ENCODE results near the gene FCER1G.

FCER1G gene

GRCh38 chr1:161177112-161177935 lies 37.8 kb upstream of the FCER1G start, which contains the start of gene B4GALT3:
Gene B4GALT3 (minus strand): TSS chr1:161177507. CDS start chr1:161176060, 1,447 bp downstream.
- Mint-ChIP-seq H3K27ac (peak within 1 kb of the TSS; percentile 99), H3K4me1 (peaks cover 37 to 67% of the 10 kb centered on the region in 2 donors), H3K4me3 (peak within 1 kb of the TSS; percentile 98), H3K9me3 (no peaks in the 10 kb centered on the region), H3K27me3 (no peaks in the 10 kb centered on the region), H3K36me3 (peaks cover 11 to 36% of the 10 kb centered on the region in 2 donors)
- ATAC-seq (replicated peaks): peak; percentile 93 to 94
- peak; percentile 90 for DNase-seq

DNA sequence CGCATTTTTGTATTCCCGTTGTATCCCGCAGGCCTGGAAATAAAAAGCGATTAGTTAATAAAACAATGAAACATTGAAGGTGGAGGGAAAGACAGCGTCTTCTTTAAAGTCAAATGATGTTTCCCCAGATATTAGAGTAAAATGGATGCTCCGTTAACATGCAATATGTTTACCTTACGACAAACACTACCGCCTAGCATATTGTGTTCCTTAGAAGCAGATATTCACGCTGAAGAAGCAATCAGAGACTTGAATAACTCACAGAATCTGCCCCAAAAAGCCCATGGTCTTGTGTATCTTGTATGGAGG lies 37.2 kb upstream of the FCER1G start:
- Mint-ChIP-seq H3K4me1 (peaks cover 38 to 67% of the 10 kb centered on the region in 2 donors), H3K27me3 (no peaks in the 10 kb centered on the region), H3K36me3 (peaks cover 7 to 30% of the 10 kb centered on the region in 2 donors), H3K9me3 (no peaks in the 10 kb centered on the region), H3K4me3 (peak overlapping the region; percentile 98), H3K27ac (peak overlapping the region; percentile 99)
- DNase-seq: no peak
- ATAC-seq (replicated peaks): no peak

- peak overlapping the region; percentile 72 for H3K27ac Mint-ChIP-seq
- peaks cover 41 to 73% of the 10 kb centered on the region in 2 donors for H3K4me1 Mint-ChIP-seq
- no peak overlapping the region for H3K4me3 Mint-ChIP-seq
- ATAC-seq (replicated peaks) (no peak), DNase-seq (no peak)
- no peaks in the 10 kb centered on the region for H3K9me3 Mint-ChIP-seq
- H3K36me3 Mint-ChIP-seq: peaks cover 2 to 15% of the 10 kb centered on the region in 2 donors
- H3K27me3 Mint-ChIP-seq: no peaks in the 10 kb centered on the region
These were observed 35.4 kb upstream of the FCER1G start for GRCh38 chr1:161179698-161180097.

DNA sequence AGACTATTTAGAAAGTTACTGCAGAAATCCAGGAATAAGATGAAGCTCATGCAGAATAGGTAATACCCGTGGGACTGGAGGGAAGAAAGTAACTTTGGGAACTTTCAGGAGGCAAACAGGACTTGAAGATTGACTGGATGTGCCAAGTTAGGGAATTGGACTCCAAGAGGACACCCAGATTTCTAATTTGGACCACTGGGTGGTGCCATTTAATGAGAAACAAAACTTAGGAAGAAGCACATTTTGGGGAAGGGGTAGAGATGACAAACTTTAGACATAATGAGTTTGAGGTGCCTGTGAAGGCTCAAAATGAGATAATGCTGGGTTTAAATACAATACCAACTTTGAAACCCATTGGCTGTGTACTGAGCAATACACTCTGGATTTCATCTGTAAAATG lies 34.5 kb upstream of the FCER1G start:
- Mint-ChIP-seq H3K27me3 (no peaks in the 10 kb centered on the region), H3K4me3 (no peak overlapping the region), H3K36me3 (peaks cover under 1 to 7% of the 10 kb centered on the region in 2 donors), H3K9me3 (no peaks in the 10 kb centered on the region), H3K4me1 (peaks cover 40 to 72% of the 10 kb centered on the region in 2 donors), H3K27ac (no peak overlapping the region)
- ATAC-seq (replicated peaks) (no peak), DNase-seq (no peak)

DNA sequence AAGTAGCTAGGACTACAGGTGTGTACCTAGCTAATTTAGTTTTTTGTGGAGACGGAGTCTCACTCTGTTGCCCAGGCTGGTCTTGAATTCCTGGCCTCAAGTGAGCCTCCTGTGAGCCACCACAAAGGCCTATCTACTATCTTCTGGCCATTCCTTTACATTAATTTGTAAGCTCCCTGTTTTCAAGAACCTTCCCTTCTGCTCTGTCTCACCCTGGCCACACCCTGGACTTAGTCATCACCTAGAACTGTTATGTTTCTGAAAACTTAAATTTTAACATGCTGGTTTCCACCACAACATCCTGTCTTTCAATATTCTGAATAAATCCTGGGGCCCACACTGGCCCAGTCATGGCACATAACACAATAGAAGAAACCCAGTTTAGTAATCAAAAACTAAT lies 32.9 kb upstream of the FCER1G start:
- Mint-ChIP-seq H3K36me3 (no peaks in the 10 kb centered on the region), H3K27ac (peak overlapping the region; percentile 81), H3K9me3 (no peaks in the 10 kb centered on the region), H3K4me1 (peaks cover 41 to 74% of the 10 kb centered on the region in 2 donors), H3K4me3 (no peak overlapping the region), H3K27me3 (no peaks in the 10 kb centered on the region)
- peak; percentile 21 to 40 for ATAC-seq (replicated peaks)
- DNase-seq: no peak

DNA sequence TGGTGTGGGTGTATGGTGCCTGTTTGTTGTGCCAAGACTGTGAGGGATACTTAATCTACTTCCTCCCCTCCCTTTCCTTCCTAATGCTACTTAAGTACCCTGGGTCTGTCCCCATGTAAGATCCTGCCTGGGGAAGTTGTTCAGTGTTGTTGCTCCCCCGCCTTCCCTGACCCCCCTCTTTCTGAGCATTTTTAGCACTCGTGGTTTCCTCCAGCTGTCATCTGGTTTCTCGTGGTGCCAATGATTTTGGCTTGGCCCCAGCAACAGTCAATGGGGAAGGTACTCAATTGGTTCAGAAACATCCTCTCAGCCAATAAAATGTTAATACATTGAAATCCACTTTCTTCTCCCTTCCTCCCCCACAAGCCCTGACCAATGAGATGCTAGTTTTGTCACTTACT lies 29.8 kb upstream of the FCER1G start:
- H3K4me1 Mint-ChIP-seq: peaks cover 46 to 84% of the 10 kb centered on the region in 2 donors

DNA sequence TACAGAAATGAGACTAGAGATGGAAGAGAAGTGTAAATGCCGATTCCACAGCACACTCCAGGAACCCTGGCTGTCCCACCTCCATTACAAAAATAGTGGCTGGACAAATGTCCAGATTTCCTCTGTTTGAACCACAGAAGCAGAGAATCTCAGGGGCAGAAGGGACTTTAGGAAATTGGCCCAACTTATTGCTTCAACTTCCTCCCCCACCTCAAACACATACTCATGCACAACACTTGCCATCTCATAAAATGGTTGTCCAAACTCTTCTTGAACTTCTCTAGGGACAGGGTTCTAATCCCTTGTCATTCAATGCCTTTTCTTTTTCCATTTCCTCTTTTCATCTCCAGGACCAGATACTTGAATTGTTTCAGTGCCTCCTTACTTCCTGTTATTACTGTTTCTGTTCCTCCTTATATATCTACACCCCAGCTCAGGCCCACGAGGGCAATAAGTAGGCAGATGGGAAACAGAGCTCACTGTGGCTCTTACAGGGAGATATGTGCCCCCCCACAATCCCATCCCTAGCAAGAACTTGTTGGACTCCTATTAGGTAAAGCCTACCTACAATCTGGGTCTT lies 29.3 kb upstream of the FCER1G start:
- ATAC-seq (replicated peaks) (peak; percentile 85 to 86), DNase-seq (no peak)
- H3K9me3 Mint-ChIP-seq: no peaks in the 10 kb centered on the region
- no peaks in the 10 kb centered on the region for H3K36me3 Mint-ChIP-seq
- H3K27me3 Mint-ChIP-seq: no peaks in the 10 kb centered on the region
- peaks cover 42 to 79% of the 10 kb centered on the region in 2 donors for H3K4me1 Mint-ChIP-seq
- peak overlapping the region; percentile 92 for H3K27ac Mint-ChIP-seq
- H3K4me3 Mint-ChIP-seq: peak overlapping the region; percentile 3 to 50

More for the DNA sequence above, 29.8 kb upstream of the FCER1G start:
- Mint-ChIP-seq H3K36me3 (no peaks in the 10 kb centered on the region), H3K27me3 (no peaks in the 10 kb centered on the region), H3K4me3 (peak overlapping the region; percentile 50 to 54), H3K9me3 (no peaks in the 10 kb centered on the region), H3K27ac (peak overlapping the region; percentile 92)
- ATAC-seq (replicated peaks) (peak; percentile 62 to 66), DNase-seq (peak; percentile 56)

GRCh38 chr1:161187311-161187710 lies 27.8 kb upstream of the FCER1G start:
- H3K36me3 Mint-ChIP-seq: no peaks in the 10 kb centered on the region
- H3K4me3 Mint-ChIP-seq: no peak overlapping the region
- H3K27me3 Mint-ChIP-seq: no peaks in the 10 kb centered on the region
- H3K4me1 Mint-ChIP-seq: peaks cover 44 to 78% of the 10 kb centered on the region in 2 donors
- no peaks in the 10 kb centered on the region for H3K9me3 Mint-ChIP-seq
- H3K27ac Mint-ChIP-seq: peak overlapping the region; percentile 92
- ATAC-seq (replicated peaks) (no peak), DNase-seq (no peak)

DNA sequence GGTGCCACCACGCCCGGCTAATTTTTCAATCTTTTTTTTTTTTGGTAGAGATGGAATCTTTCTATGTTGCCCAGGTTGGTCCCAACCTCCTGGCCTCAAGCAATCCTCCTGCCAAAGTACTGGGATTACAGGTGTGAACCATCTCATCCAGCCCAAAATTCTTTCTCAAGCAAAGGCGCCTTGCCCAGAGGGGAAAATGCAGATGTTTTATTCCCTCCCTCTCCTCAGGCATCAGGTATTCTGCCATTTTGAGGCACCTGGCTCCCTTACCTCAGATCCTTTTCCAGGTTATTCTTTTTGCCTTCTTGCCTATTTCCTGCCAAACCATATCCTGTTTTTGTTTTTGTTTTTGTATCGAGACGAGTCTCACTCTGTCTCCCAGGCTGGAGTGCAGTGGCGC lies 26.7 kb upstream of the FCER1G start:
- ATAC-seq (replicated peaks): no peak
- peaks cover 45 to 78% of the 10 kb centered on the region in 2 donors for H3K4me1 Mint-ChIP-seq

GRCh38 chr1:161189036-161189435 lies 26.1 kb upstream of the FCER1G start:
- peaks cover 47 to 79% of the 10 kb centered on the region in 2 donors for H3K4me1 Mint-ChIP-seq
- no peaks in the 10 kb centered on the region for H3K27me3 Mint-ChIP-seq
- no peak overlapping the region for H3K4me3 Mint-ChIP-seq
- no peak overlapping the region for H3K27ac Mint-ChIP-seq
- H3K36me3 Mint-ChIP-seq: no peaks in the 10 kb centered on the region
- DNase-seq (no peak), ATAC-seq (replicated peaks) (no peak)
- H3K9me3 Mint-ChIP-seq: no peaks in the 10 kb centered on the region

More for the DNA sequence above, 26.7 kb upstream of the FCER1G start:
- no peaks in the 10 kb centered on the region for H3K27me3 Mint-ChIP-seq
- H3K9me3 Mint-ChIP-seq: no peaks in the 10 kb centered on the region
- no peak overlapping the region for H3K27ac Mint-ChIP-seq
- no peaks in the 10 kb centered on the region for H3K36me3 Mint-ChIP-seq
- no peak overlapping the region for H3K4me3 Mint-ChIP-seq
- no peak for DNase-seq

GRCh38 chr1:161190962-161191521 lies 24.1 kb upstream of the FCER1G start:
- Mint-ChIP-seq H3K27me3 (no peaks in the 10 kb centered on the region), H3K4me3 (no peak overlapping the region), H3K9me3 (no peaks in the 10 kb centered on the region), H3K36me3 (no peaks in the 10 kb centered on the region), H3K4me1 (peaks cover 49 to 79% of the 10 kb centered on the region in 2 donors), H3K27ac (peak overlapping the region; percentile 20)
- DNase-seq: no peak
- ATAC-seq (replicated peaks): no peak

DNA sequence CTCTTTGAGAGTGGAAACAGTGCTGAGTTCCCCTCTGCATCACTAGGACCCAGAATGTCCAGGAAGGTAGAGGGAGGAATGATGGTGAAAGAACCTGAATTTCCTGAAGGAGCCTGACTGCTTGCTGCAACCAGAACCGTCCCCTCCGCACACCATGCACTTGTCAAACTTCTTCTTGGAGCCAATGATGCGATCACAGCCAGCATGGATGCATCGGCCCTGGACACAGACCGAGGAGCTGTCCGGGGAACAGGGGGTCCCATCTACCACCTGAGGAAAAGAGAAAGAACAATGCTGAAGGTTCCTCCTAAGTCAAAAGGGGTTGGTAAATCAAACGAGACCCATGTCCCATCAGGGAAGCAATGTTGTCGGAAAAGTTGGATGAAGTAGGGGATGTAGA lies 23.1 kb upstream of the FCER1G start:
- DNase-seq: no peak
- Mint-ChIP-seq H3K27me3 (no peaks in the 10 kb centered on the region), H3K9me3 (no peaks in the 10 kb centered on the region), H3K4me1 (peaks cover 46 to 72% of the 10 kb centered on the region in 2 donors), H3K36me3 (no peaks in the 10 kb centered on the region), H3K4me3 (no peak overlapping the region), H3K27ac (no peak overlapping the region)
- ATAC-seq (replicated peaks): no peak

DNA sequence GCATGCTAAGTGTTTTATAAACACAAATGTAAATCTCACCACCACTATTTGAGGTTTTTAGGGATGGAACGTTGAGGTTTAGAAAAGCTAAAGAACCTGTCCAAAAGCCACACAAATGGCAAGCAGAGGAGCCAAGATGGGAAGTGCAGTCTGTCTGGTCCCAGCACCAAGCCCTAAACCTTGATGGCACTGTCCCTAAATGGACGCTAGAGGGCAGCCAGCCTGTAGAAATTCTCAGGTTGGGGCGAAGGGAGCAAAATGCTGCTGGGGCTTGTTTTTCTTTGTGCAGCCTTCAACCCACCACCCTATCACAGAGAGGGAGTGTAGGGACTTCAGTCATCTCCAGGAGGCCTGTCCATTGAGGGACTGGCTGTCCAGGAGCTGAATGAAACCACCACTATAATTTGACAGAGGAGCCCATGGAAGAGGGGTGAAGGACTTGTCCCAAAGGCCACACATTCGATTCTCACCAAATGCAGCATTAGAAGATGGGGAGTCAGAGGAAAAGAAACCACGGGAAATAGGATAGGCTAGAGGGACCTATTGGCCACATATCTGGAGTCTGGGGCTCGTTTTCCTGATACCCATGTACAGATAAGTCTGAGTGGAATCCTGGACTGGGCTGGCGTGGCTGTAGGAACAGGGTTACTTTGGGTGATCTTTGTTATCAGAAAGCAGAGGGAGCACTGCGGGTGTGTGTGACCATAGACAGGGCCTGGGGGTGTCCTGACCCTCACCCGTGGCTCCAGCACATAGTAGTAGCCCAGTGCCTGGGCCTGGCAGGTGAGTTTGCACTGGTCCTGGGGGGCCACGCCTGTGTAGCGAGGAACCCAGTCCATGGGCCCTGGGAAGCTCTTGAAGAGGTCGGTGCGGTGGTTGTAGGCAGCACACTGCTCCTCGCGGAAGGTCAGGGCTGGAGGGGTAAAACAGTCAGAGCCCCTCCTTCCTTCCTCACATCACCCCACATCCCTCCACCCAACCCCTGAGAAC lies 22.3 kb upstream of the FCER1G start:
- Mint-ChIP-seq H3K27me3 (no peaks in the 10 kb centered on the region), H3K4me3 (no peak overlapping the region), H3K36me3 (no peaks in the 10 kb centered on the region), H3K4me1 (peaks cover 40 to 64% of the 10 kb centered on the region in 2 donors), H3K27ac (peak overlapping the region; percentile 16), H3K9me3 (no peaks in the 10 kb centered on the region)
- ATAC-seq (replicated peaks): peak; percentile 85 to 86
- DNase-seq: peak; percentile 51
